Colonic mucosa (tissue), 4 donors: ENCODE results near the gene ARHGEF3. TPM values are rescaled to one million over a fixed set of nuclear protein-coding genes. Genes with fewer than 3 reads are reported as not detected.

Experiments
- DNase-seq: peaks from one replicate; pipeline ENCODE4 v3.0.0-alpha.2; 2020
- H3K27ac ChIP-seq: fragments of 200-600 bp; one replicate; pipeline ENCODE4 v1.8.0; 2021
- H3K27me3 ChIP-seq: fragments of 200-600 bp; one replicate; pipeline ENCODE4 v1.8.0; 2021
- H3K36me3 ChIP-seq: fragments of 200-600 bp; one replicate; pipeline ENCODE4 v1.8.0; 2021
- H3K4me1 ChIP-seq: fragments of 200-600 bp; one replicate; pipeline ENCODE4 v1.8.0; 2021; ENCODE audit warnings: mild to moderate bottlenecking
- H3K4me3 ChIP-seq: fragments of 200-600 bp; one replicate; pipeline ENCODE4 v1.8.0; 2021
- H3K9ac ChIP-seq, 2 donors: one replicate each; pipeline ENCODE4 v1.7.0; 2013; ENCODE audit warnings: control low read depth in 2 of 2, low read depth in 2 of 2, low read length in 2 of 2
- H3K9me3 ChIP-seq: fragments of 200-600 bp; one replicate; pipeline ENCODE4 v1.8.0; 2021
- CTCF ChIP-seq: fragments of 200-600 bp; IDR thresholded peaks from one replicate; pipeline ENCODE4 v1.8.0; 2022; ENCODE audit warnings: antibody characterized with exemption, mild to moderate bottlenecking
- intact Hi-C: fragments of 100-400 bp; cut with DNase I; formaldehyde crosslinking; loops from one replicate; pipeline ENCODE4 v1.14.1; 2022
- total RNA-seq, 2 donors: library from RNA; stranded (reverse); fragmentation: NEBNext Ultra II Directional in 1 of 2; extraction: Animal tissue kit (Norgen Biotek cat#: 25700) in 1 of 2; gene quantifications; one replicate each; pipeline ENCODE4 v1.2.1, GENCODE V29; 2021
- donor health status: healthy.
- donor health status: DM: no; HTN: no; CAD: no.
- donor health status: DM: no; HTN: no; CAD: no.

The ARHGEF3 gene
- total RNA-seq, 2 donors from 2014 or later: 10.2 to 14.7 TPM

- Histone ChIP-seq H3K27ac (no peak overlapping the region), H3K9me3 (no peaks in the 10 kb centered on the region), H3K27me3 (no peaks in the 10 kb centered on the region), H3K9ac (no peak overlapping the region), H3K36me3 (no peaks in the 10 kb centered on the region), H3K4me3 (no peak overlapping the region), H3K4me1 (peaks cover 4% of the 10 kb centered on the region)
- TF ChIP-seq CTCF: no peak
- intact Hi-C loops: no loop called here
- no peak for DNase-seq
Measured at GRCh38 chr3:56789076-56789475, 12.7 kb downstream of the ARHGEF3 start.

- H3K9ac ChIP-seq: peak overlapping the region in 1 of 2 donors; percentile 26
- TF ChIP-seq CTCF: no peak
- H3K36me3 ChIP-seq: no peaks in the 10 kb centered on the region
- peaks cover 9% of the 10 kb centered on the region for H3K4me1 ChIP-seq
- DNase-seq: no peak
- peak overlapping the region; percentile 1 for H3K27ac ChIP-seq
- H3K9me3 ChIP-seq: no peaks in the 10 kb centered on the region
- intact Hi-C loops: no loop called here
- no peaks in the 10 kb centered on the region for H3K27me3 ChIP-seq
- H3K4me3 ChIP-seq: no peak overlapping the region
Measured at GRCh38 chr3:56788521-56788920, 13.2 kb downstream of the ARHGEF3 start.

- no peaks in the 10 kb centered on the region for H3K27me3 ChIP-seq
- H3K4me3 ChIP-seq: no peak overlapping the region
- DNase-seq: no peak
- H3K9me3 ChIP-seq: no peaks in the 10 kb centered on the region
- no peak overlapping the region for H3K9ac ChIP-seq
- intact Hi-C loops: no loop called here
- TF ChIP-seq CTCF: no peak
- no peaks in the 10 kb centered on the region for H3K36me3 ChIP-seq
- H3K4me1 ChIP-seq: peaks cover 16% of the 10 kb centered on the region
- peak overlapping the region; percentile 1 for H3K27ac ChIP-seq
Measured at GRCh38 chr3:56787784-56788256, 13.9 kb downstream of the ARHGEF3 start.

- TF ChIP-seq CTCF: no peak
- Histone ChIP-seq H3K4me1 (peaks cover 21% of the 10 kb centered on the region), H3K27me3 (no peaks in the 10 kb centered on the region), H3K36me3 (no peaks in the 10 kb centered on the region), H3K9ac (no peak overlapping the region), H3K27ac (peak overlapping the region; percentile 1), H3K9me3 (no peaks in the 10 kb centered on the region), H3K4me3 (no peak overlapping the region)
- DNase-seq: no peak
- intact Hi-C loops: no loop called here
Measured at GRCh38 chr3:56787258-56787775, 14.4 kb downstream of the ARHGEF3 start.

- no peaks in the 10 kb centered on the region for H3K27me3 ChIP-seq
Measured at GRCh38 chr3:56785499-56785898, 16.2 kb downstream of the ARHGEF3 start.

More at GRCh38 chr3:56785499-56785898, 16.2 kb downstream of the ARHGEF3 start:
- DNase-seq: no peak
- no peak for TF ChIP-seq CTCF
- Histone ChIP-seq H3K27ac (no peak overlapping the region), H3K9ac (no peak overlapping the region), H3K36me3 (no peaks in the 10 kb centered on the region), H3K9me3 (no peaks in the 10 kb centered on the region), H3K4me1 (peaks cover 28% of the 10 kb centered on the region), H3K4me3 (no peak overlapping the region)
- intact Hi-C loops: no loop called here
